Kidney (tissue), 14 donors: Measurements from ENCODE around the gene ITPKC. TPM values are rescaled to one million over a fixed set of nuclear protein-coding genes. Genes with fewer than 3 reads are reported as not detected.

Source experiments
- DNase-seq, 5 donors: peaks; one replicate each; pipeline ENCODE4 v3.0.0-alpha.2; 2013 to 2020
- FAIRE-seq: peaks from 2 replicates; lab custom pipeline; 2012; peaks lifted over from hg19 to GRCh38; lab: Jason Lieb, UNC
- H3K27ac ChIP-seq, 2 donors: one replicate each; pipeline ENCODE4 v1.7.0; 2013; ENCODE audit warnings: low read depth in 2 of 2, low read length in 2 of 2, inconsistent platforms in 1 of 2
- H3K27me3 ChIP-seq: one replicate; pipeline ENCODE4 v1.7.1; 2013; ENCODE audit warnings: low read length, inconsistent platforms; ENCODE audit not compliant: control insufficient read depth, insufficient read depth
- H3K36me3 ChIP-seq, 3 donors: one replicate each; pipeline versions ENCODE4 v1.7.0 to v1.7.1; 2013; ENCODE audit warnings: low read length in 3 of 3, control low read depth in 1 of 3, inconsistent platforms in 1 of 3; ENCODE audit not compliant: insufficient read depth in 3 of 3, control insufficient read depth in 2 of 3
- H3K4me1 ChIP-seq, 3 donors: one replicate each; pipeline versions ENCODE4 v1.7.0 to v1.7.1; 2013; ENCODE audit warnings: low read length in 3 of 3, inconsistent platforms in 1 of 3, low read depth in 1 of 3; ENCODE audit not compliant: control insufficient read depth in 2 of 3, insufficient read depth in 2 of 3
- H3K4me3 ChIP-seq, 3 donors: one replicate each; pipeline versions ENCODE4 v1.7.0 to v1.8.1; 2013; ENCODE audit warnings: low read length in 3 of 3, control low read depth in 1 of 3, inconsistent platforms in 1 of 3
- H3K9ac ChIP-seq, 3 donors: one replicate each; pipeline versions ENCODE4 v1.7.0 to v1.7.1; 2013; ENCODE audit warnings: low read length in 3 of 3, control low read depth in 1 of 3, inconsistent platforms in 1 of 3
- H3K9me3 ChIP-seq, 3 donors: one replicate each; pipeline versions ENCODE4 v1.7.0 to v1.7.1; 2013; ENCODE audit warnings: low read length in 3 of 3, control low read depth in 1 of 3, inconsistent platforms in 1 of 3; ENCODE audit not compliant: control insufficient read depth in 2 of 3, insufficient read depth in 1 of 3
- intact Hi-C: fragments of 100-400 bp; cut with DNase I; formaldehyde crosslinking; loops from one replicate; pipeline ENCODE4 v1.11.1; 2022
- polyA plus RNA-seq: library from polyadenylated mRNA; stranded (reverse); fragments of 350-450 nt; fragmentation: Illumina TruSeq; extraction: RNeasy Lipid Tissue Mini Kit (QIAGEN cat#74804); gene quantifications from one replicate; pipeline ENCODE4 v1.2.3, GENCODE V29; 2014; ENCODE audit warnings: low read depth, low replicate concordance; ENCODE audit not compliant: insufficient read depth
- total RNA-seq: library from RNA; stranded (reverse); fragmentation: NEBNext Ultra II Directional; extraction: Animal tissue kit (Norgen Biotek cat#: 25700); gene quantifications from one replicate; pipeline ENCODE4 v1.2.1, GENCODE V29; 2021
- TF ChIP-seq, protein P1 (sequence below): IDR thresholded peaks from 3 replicates; pipeline ENCODE4 v1.5.1; 2012; ENCODE audit warnings: mild to moderate bottlenecking, moderate library complexity, borderline replicate concordance; ENCODE audit not compliant: insufficient read depth; ENCODE audit errors: extremely low read depth
- donor health status: control.
- donor health status: control.
- donor health status: control.
- donor health status: control.
- donor health status: control.
- donor health status: DM: yes; HTN: yes; CAD: no.
- donor health status: Normal renal cell carcinoma (clear cell type).

Gene ITPKC
- total and polyA plus RNA-seq, 2 donors from 2014 or later: 14.3 to 27.9 TPM

DNA sequence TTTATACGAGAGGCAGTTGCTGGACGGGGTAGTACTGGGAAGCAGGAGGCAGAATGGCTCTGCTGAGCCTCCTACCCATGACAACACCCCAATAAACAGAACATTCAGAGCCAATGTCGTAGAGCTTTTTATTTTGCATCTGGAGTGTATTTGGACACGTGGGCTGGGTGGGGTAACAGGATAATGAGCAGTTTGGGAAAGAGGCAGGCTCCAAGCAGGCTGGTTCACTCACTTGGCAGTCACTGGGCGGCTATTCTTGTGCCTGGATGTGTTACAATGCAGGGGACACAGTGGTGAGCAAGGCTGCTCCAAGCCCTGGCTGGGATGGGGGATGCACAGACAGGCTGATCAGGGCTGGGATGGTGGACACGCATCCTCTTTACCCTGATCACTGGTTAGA lies 23.8 kb downstream of the ITPKC start:
- H3K4me1 ChIP-seq: peaks cover 0 to 4% (median 0%) of the 10 kb centered on the region in 3 donors
- peaks cover 4 to 20% (median 14%) of the 10 kb centered on the region in 3 donors for H3K36me3 ChIP-seq
- H3K27me3 ChIP-seq: no peaks in the 10 kb centered on the region
- no peak overlapping the region for H3K9ac ChIP-seq
- no peak overlapping the region for H3K4me3 ChIP-seq
- no peak for DNase-seq
- intact Hi-C loops: no loop called here
- H3K9me3 ChIP-seq: no peaks in the 10 kb centered on the region
- TF ChIP-seq, protein P1, sequence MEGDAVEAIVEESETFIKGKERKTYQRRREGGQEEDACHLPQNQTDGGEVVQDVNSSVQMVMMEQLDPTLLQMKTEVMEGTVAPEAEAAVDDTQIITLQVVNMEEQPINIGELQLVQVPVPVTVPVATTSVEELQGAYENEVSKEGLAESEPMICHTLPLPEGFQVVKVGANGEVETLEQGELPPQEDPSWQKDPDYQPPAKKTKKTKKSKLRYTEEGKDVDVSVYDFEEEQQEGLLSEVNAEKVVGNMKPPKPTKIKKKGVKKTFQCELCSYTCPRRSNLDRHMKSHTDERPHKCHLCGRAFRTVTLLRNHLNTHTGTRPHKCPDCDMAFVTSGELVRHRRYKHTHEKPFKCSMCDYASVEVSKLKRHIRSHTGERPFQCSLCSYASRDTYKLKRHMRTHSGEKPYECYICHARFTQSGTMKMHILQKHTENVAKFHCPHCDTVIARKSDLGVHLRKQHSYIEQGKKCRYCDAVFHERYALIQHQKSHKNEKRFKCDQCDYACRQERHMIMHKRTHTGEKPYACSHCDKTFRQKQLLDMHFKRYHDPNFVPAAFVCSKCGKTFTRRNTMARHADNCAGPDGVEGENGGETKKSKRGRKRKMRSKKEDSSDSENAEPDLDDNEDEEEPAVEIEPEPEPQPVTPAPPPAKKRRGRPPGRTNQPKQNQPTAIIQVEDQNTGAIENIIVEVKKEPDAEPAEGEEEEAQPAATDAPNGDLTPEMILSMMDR: no peak
- no peak overlapping the region for H3K27ac ChIP-seq
- FAIRE-seq: no peak

DNA sequence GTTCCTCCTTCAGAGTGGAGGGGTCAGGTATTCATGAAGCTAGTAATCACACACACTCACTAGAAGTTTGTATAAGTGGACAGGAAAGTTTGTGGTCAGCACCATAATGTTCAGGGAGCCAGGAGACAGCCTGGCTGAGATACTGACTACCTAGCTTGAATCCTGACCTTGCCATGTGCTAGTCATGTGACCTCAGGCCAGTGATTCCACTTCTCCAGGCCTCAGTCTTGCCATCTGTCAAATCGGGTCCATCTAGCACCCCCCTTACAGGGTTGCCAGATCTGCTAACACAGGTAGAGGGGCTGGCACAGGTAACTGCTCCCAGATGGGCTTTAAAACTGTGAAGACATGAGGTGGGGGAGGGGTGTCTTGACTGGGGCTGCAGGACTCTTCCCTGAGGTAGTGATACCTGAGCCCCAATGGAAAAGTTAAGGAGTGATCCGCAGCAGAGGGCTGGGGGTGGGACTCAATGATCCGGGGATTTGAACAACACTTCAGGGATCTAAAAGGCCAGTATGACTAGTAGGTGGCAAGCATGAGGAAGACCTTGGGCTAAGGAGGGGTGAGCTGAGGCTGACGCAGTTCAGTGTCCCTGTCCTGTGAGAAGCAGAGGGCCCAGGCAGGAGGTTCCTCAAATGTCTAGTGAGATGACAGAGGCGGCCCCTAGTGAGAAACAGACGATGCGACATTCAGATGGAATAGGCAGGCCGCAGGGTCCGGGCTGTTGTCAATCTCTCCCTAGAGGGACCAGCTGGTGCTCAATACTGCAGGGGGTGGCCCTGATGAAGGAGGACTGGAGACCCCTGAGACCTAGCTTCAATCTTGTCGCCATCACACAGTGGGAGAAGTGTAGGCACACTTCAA lies 24.8 kb downstream of the ITPKC start:
- H3K4me1 ChIP-seq: peaks cover 0 to 4% (median 0%) of the 10 kb centered on the region in 3 donors
- no peak overlapping the region for H3K4me3 ChIP-seq
- no peak overlapping the region for H3K27ac ChIP-seq
- H3K9ac ChIP-seq: no peak overlapping the region
- intact Hi-C loops: no loop called here
- FAIRE-seq (no peak), DNase-seq (no peak)
- H3K36me3 ChIP-seq: peaks cover 4 to 18% (median 12%) of the 10 kb centered on the region in 3 donors
- no peaks in the 10 kb centered on the region for H3K27me3 ChIP-seq
- no peaks in the 10 kb centered on the region for H3K9me3 ChIP-seq
- TF ChIP-seq, protein P1: no peak

DNA sequence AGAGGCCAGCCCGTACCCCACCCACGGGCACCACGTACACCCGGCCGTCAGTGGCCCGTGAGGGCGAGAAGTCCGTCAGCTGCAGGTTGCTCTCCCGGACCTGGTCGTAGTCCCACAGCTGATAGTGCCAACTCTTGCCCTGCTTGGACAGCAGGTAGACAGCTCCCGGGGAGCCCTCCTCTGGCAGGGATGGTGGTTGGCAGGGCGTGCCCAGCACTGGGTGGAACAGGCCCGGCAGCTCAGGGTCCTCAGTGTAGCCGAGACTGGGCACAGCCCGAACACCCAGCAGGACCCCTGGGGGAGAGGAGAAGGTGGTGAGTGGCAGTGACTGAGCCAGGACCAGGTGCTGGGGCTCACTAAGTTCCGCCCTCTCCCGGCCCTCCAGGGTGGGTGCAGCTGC lies 25.6 kb downstream of the ITPKC start:
- DNase-seq (no peak), FAIRE-seq (no peak)
- Histone ChIP-seq H3K9me3 (no peaks in the 10 kb centered on the region), H3K4me1 (peaks cover 0 to 4% (median 0%) of the 10 kb centered on the region in 3 donors), H3K36me3 (peaks cover 2 to 11% (median 5%) of the 10 kb centered on the region in 3 donors), H3K27ac (no peak overlapping the region), H3K4me3 (no peak overlapping the region), H3K27me3 (no peaks in the 10 kb centered on the region), H3K9ac (no peak overlapping the region)
- TF ChIP-seq, protein P1: no peak
- intact Hi-C loops: no loop called here
